PFSK-1 (cell line): ENCODE results near the gene KIF14.

Source experiments
- FOXP2 ChIP-seq: optimal IDR thresholded peaks from 2 replicates; pipeline ENCODE3; 2011; ENCODE audit warnings: borderline replicate concordance, control low read depth, inconsistent platforms; ENCODE audit not compliant: insufficient read depth; ENCODE audit errors: extremely low read length, extremely low read depth
- POLR2AphosphoS5 ChIP-seq: IDR thresholded peaks from 2 replicates; pipeline ENCODE4 v1.6.1; 2012; ENCODE audit warnings: low read depth, mild to moderate bottlenecking, control low read depth, low read length, moderate library complexity
- REST ChIP-seq, 2 experiments: IDR thresholded peaks; 2 replicates each; pipeline versions ENCODE4 v1.6.1 to v1.8.0; 2011 to 2012; ENCODE audit warnings: low read depth in 2 of 2, low read length in 2 of 2, control low read depth in 1 of 2, inconsistent platforms in 1 of 2, mild to moderate bottlenecking in 1 of 2, moderate library complexity in 1 of 2; ENCODE audit not compliant: insufficient read depth in 1 of 2
- SIN3A ChIP-seq: IDR thresholded peaks from 2 replicates; pipeline ENCODE4 v1.6.1; 2012; ENCODE audit warnings: mild to moderate bottlenecking, low read length, moderate library complexity, borderline replicate concordance; ENCODE audit not compliant: insufficient read depth
- TAF1 ChIP-seq: IDR thresholded peaks from 2 replicates; pipeline ENCODE4 v1.6.1; 2012; ENCODE audit warnings: low read length, control low read depth, borderline replicate concordance; ENCODE audit not compliant: insufficient read depth

Gene KIF14

GRCh38 chr1:200629876-200630514, 9.4 kb upstream of the KIF14 start:
- TF ChIP-seq POLR2AphosphoS5 (no peak), TAF1 (no peak), SIN3A (no peak), REST (IDR thresholded peaks at IDR 0.05; ENCODE audit: insufficient read depth in 1 of 2, low read depth in 2 of 2, low read length in 2 of 2) (no peak), FOXP2 (no peak)

DNA sequence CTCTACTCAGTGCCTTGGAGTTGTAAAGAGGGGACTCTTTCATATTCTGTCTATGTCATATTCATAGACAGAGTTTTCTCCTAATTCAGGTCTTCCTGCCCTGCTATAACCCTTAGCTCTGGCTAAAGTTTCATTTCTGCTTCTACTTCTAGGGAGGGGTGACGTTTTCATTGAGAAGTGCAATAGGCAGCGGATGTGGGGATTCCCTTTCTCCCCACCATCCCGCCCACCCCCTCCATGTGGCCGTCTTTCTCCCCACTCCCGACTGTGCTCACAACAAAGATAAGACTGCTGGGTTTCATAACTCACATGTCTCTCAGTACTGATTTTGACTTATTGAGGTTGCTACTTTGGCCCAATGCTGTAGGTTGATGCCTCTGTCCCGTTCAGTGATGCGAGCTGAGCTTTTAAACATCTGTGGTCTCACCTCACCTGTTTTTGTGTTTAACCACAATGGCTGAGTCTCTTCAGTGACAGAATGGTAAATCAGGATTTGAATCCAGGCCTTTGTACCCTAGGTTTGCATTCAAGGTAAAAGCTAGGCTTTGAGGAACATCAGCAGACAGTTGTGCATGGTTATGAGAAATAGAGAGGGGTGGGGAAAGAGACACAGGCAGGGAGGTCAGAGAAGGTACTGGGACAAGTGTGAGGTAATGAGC, 7.8 kb upstream of the KIF14 start:
- TF ChIP-seq SIN3A (no peak), TAF1 (no peak), POLR2AphosphoS5 (no peak), FOXP2 (no peak), REST (IDR thresholded peaks at IDR 0.05; ENCODE audit: insufficient read depth in 1 of 2, low read depth in 2 of 2, low read length in 2 of 2) (no peak)

- TF ChIP-seq POLR2AphosphoS5 (no peak), TAF1 (no peak), REST (IDR thresholded peaks at IDR 0.05; ENCODE audit: insufficient read depth in 1 of 2, low read depth in 2 of 2, low read length in 2 of 2) (no peak), SIN3A (no peak), FOXP2 (no peak)
Measured at GRCh38 chr1:200627575-200628222, 7.1 kb upstream of the KIF14 start.

GRCh38 chr1:200626853-200627534, 6.4 kb upstream of the KIF14 start:
- TF ChIP-seq REST (IDR thresholded peaks at IDR 0.05; ENCODE audit: insufficient read depth in 1 of 2, low read depth in 2 of 2, low read length in 2 of 2), result no peak
- no peak for TF ChIP-seq POLR2AphosphoS5
- TF ChIP-seq FOXP2, result no peak
- no peak for TF ChIP-seq TAF1
- TF ChIP-seq SIN3A, result no peak

GRCh38 chr1:200625381-200625824, 4.9 kb upstream of the KIF14 start:
- TF ChIP-seq FOXP2 (no peak), POLR2AphosphoS5 (no peak), REST (IDR thresholded peaks at IDR 0.05; ENCODE audit: insufficient read depth in 1 of 2, low read depth in 2 of 2, low read length in 2 of 2) (no peak), SIN3A (no peak), TAF1 (no peak)
